T-helper 22 cell (primary cell): ENCODE data around the gene OTOP3.
A peak's percentile ranks its signal among the peaks of the same experiment; 100 is the strongest.

Experiments
- DNase-seq: peaks from one replicate; pipeline ENCODE4 v3.0.0-alpha.2; 2020; ENCODE audit warnings: low read depth

OTOP3 gene

DNA sequence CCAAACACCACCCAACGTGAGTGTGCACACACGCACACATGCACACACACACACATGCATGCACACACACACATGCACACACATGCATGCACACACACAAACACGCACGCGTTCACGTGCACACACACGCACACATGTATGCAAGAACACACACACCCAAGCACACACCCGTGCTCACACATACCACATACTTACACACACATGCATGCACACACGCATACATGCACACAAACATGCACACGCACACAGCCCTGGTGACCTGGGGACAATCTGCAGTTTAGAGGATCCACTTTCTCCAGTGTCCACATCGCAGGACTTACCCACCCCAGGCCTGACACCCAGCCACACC lies 18.9 kb upstream of the OTOP3 start:
- no peak for DNase-seq

DNA sequence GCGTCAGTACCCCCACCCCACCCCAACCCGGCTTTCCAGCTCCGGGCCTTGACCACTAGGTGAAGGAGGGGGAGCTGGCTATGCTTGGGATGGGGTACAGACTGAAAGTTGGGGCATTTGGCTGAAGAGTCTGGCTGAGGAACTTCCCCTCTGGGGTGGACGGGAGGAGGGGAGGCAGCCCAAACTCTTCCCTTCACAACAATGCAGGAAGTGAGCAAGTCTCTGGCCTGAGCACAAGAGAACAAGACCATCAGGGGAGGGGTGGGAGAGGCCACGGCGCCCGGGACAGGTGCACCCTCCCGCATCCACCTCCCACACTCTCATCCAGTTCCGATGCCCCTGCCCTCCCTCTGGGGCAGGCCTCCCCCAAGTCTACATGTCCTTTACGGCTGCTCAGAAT lies 18.3 kb upstream of the OTOP3 start:
- DNase-seq: no peak

DNA sequence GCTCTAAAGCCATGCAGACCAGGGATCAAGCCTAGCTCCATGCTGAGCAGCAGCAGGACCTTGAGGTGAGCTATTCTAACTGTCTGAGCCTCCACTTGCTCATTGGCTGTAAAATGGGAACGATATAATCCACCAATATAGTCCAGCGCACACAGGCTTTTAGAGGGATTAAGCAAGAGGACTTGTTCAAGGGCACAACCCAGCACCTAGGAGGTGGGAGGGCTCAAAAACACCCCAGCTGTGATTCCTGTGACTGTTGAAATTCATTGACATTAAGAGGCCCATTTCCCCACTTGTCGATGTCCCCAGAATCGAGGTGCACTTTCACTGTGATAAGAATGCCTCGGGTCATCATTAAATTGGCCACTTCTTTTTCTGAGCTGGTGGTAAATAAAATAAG lies 16.8 kb upstream of the OTOP3 start:
- no peak for DNase-seq

DNA sequence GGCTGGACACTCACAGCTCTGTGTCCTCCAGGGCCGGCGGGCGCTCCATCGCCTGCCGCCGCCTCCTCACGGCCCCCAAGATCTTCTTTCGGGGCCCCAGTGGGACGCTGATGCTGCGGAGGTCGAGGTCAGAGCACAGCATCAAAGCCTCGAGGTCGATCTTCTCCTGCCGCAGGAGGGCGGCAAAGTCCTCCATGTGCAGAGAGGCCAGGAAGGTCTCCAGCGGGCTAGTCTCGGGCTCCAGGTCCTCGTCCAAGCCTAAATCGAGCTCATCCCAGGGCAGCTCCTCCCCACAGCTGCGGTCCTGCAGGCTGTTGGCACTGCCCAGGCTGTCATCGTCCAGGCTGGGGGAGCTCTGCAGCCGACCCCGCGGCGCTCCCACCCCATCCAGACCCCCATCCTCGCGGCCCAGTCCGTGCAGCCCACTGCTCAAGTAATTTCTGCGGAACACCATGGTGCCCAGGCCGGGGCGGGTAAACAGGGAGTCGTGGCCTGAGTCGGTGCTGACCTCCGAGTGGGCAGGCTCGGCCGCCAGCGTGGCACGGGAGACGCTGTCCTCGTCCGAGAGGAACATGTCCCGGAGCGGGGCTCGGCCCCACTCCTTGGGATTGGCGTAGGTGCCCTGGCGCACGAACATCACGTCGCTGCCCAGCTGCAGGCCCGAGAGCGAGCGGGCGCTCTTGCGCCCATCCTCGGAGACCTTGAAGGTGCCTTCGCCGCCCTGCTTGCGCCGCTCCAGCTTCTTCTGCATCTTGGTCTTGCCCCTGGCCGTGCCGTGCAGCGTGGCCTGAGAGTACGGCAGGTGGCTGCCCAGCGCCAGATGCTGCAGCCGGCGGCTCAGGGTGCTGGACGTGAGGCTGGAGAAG lies 16.0 kb upstream of the OTOP3 start:
- no peak for DNase-seq

DNA sequence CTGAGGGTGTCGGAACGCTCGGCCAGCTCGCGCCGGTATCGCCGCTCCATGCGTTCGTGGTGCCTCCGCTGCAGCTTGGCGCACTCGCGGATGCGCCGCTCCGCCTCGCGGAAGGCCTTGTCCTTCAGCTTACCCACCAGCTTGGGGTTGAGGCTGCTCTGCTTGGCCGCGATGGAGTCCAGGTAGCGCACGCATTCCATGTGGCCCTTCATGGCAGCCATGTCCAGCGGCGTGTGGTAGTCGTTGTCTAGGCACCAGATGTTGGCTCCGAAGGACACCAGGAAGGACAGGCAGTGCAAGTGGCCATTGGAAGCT lies 15.4 kb upstream of the OTOP3 start:
- no peak for DNase-seq

DNA sequence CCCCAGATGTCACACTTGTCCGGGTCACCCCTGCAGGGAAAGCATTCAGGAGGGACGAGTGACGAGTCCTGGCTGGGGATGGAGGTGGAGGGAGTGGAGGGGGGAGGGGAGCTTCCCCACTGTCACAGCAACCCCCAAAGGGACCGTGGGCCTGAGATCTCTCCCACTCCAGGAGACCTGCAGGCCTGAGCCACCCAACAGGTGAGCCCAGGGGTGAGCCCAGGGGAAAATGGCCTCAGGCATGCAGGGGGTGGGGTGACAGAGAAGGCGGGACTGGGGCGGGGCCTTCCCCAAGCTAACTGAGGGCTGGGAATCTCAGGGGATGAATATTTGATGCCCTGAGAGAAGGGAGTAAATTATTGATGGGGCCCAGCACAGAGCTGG lies 15.1 kb upstream of the OTOP3 start:
- no peak for DNase-seq

DNA sequence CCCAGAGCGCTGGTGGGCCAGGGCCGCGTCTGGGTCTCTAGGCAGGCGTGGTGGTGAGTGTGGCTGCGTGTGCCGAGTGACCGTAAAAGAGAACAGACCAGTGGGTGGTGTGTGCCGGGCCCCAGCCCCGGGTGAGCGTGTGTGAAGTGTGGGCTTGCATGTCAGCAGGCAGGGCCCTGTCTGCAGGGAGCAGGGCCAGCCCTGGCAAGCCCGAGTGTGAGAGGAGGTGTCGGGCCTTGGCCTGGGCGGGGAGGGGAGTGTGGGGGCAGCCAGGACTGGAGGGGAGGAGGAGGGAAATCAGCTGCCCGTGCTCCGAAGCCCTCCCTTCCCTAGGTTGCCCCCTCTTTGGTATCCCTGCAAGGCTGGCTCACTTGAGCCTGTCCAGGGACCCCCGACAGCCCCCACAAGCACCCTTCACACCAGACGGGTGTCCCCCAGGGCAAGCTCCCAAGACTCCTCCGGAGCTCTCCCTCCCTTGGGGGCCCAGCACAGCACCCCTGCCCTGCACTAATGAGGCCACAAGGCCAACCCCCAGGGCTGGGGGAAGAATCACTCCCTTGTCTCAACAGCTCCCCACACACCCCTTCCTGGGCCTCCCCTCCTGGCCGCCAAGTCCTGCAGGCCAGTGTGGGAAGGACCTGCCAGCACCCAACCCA lies 14.5 kb upstream of the OTOP3 start:
- DNase-seq: no peak

DNA sequence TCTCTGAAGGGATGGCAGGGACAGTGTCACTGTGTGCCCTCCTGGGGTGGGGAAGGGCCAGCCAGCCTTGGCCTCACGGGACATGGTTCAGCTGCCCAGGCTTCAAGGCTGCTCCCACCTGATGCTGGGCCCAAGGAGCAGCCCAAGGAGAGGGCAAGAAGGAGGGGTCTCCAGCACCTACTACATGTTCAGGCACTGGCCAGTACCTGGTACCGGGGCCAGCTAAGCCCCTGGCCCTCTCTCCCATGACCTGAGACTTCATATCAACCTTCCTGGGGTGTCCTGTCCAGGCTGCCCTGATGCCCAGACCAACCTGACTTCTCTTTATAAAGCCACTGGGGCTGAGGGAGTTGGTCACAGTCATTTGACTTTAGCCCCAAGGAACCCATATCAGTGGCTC lies 13.9 kb upstream of the OTOP3 start:
- DNase-seq: no peak

DNA sequence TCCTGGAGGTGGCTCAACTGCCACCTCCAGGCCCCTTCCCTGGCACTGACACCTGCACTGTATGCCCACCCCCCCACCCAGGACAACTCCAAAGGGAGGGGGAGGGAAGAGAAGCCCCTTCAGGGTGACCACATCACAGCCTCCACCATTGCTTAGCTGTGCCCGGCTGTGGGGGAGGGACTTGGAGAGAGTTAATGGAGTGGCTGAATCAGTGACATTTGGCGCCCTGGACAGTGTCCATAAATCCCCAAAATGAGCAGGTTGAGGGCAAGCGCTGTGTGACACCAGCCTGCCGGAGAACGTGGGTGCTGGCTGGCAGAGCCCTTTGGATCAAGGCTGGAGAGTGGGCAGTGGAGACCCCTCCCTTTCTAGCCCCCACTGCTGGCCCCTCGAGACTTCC lies 13.5 kb upstream of the OTOP3 start:
- no peak for DNase-seq

DNA sequence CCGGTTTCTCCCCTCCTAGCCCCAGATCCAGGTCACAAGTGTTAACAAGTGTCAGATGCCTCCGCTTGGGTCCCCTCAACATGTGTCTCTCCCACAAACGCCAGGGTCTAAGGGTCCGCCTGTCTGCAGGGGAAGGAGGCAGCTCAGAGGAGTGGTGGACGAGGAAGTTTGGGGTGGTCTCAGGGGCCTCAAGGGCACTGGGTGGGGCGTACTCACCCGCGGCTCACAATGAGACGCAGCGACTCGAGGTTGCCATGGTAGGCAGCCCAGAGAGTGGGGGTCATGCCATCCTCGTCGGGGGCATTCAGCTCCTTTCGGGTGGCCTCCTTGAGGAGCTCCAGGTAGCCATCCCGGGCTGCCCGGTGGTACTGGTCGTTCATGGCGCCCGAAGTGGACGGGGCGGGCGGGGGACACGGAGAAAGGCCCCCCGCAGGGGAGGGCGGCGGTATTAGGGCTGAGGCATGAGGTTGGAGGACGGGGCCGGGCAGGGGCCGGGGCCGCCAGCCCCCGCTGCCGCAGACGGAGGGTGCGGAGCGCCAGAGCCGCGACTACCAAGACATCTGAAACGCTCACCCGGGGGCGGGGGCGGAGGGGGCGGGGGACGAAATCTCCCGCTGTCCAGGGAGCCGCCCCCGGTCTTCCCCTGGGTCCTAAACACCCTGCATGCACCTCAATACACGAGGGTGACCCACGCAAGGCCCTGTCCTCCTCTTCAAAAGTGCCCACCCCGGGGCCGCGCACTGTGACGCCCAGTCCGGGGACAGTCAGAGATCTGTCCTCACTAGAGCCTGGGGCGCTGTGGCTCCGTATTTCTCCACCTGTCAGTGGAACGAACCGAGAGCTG lies 12.8 kb upstream of the OTOP3 start, which contains the start of gene USH1G:
Gene USH1G, minus strand, starts transcription at position 562 of the 844 bp plus-strand sequence. Its CDS starts 182 bp downstream, at position 380.
- no peak for DNase-seq

DNA sequence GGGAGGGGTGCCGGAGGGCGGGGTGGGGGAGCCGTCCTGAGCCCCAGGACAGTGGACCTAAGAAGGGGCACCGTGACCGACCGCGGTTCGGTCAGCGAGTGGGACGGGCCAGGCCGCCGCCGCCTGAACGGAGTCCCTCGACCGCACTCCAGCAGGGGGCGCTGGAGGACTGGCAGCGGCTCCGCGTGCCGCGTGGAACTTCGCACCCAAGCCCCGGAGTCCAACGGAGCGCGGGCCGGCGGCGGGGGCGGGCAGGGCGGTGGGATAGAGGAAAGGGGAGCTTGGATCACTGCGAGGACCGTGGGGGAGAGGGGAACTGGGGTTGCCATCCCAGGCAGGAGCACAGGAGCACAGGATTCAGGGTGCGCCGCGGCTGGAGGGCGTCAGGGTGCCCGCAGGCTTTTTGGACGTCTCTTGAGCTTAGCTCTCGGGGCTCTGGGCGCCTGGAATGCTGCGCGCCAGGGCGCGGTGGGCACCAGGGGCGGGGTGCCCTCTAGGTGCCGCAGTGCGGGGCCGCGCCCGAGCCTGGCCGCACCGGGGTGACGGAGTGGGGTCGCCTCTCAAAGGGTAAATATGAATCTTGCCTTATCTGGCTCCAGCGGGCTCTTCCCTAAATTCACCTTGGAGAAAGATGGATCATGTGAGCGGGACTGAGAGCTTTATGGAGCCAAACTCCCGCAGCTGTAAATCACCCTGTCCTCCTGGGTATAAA lies 12.0 kb upstream of the OTOP3 start:
- peak; percentile 32 for DNase-seq

DNA sequence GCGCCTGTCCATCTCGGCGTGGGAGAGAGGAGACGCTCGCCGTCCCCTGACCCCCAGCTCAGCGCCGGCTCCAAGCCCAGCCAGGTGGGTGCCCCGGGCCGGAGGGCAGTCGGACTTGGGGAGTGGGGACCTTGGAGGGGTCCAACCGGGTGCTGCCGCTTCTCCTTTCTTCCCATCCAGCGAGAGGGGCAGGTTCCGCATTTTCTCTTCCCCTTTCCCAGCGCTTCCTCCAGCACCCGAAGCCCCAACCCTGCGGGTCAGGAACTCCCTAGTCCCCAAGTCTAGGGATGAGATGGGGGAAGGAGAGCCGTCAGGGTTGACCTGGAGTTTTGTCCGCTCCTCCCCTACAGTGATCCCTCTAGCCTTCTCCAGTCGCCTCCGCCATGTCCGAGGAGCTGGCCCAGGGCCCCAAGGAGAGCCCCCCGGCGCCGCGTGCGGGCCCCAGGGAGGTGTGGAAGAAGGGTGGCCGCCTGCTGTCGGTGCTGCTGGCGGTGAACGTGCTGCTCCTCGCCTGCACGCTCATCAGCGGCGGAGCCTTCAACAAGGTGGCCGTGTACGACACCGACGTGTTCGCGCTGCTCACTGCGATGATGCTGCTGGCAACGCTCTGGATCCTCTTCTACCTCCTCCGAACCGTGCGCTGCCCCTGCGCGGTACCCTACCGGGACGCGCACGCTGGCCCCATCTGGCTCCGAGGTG lies 11.3 kb upstream of the OTOP3 start, which contains the start of gene OTOP2:
Gene OTOP2, plus strand, starts transcription at position 24 of the 699 bp plus-strand sequence. Its CDS starts 360 bp downstream, at position 384.
- no peak for DNase-seq

DNA sequence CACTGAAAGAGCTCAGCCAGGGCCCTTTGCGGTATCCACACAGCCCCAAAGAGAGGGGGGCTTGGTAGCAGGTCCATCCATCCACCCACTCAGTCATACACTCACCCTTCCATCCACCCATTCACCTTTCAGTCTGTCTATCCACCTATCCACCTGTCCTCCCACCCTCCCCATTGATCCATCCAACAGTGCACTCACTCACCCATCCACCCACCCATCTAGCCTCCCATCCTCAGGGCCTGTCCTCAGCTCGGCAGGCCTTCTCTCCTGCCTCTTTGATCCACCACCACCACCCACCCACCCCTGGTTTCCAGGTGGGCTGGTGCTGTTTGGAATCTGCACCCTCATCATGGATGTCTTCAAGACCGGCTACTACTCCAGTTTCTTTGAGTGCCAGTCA lies 10.5 kb upstream of the OTOP3 start:
- DNase-seq: no peak

DNA sequence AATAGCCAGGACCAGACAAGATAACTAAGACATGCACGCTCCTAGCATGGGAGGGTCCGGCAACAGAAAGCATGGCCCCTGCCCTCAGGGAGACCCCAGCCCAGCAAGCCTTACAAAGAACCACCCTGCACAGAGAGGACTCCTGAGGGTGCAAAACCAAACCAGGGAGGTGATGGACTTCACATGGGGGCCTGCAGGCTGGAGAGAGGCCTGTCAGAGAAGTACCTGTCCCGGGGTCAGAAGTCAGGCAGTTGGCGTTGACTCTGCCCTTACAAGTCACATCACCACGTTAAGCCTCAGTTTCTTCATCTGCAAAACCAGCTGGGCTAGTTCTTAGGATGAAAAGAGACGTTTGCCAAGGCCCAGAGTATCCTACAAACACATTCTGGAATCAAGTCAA lies 6.9 kb upstream of the OTOP3 start:
- DNase-seq: no peak

DNA sequence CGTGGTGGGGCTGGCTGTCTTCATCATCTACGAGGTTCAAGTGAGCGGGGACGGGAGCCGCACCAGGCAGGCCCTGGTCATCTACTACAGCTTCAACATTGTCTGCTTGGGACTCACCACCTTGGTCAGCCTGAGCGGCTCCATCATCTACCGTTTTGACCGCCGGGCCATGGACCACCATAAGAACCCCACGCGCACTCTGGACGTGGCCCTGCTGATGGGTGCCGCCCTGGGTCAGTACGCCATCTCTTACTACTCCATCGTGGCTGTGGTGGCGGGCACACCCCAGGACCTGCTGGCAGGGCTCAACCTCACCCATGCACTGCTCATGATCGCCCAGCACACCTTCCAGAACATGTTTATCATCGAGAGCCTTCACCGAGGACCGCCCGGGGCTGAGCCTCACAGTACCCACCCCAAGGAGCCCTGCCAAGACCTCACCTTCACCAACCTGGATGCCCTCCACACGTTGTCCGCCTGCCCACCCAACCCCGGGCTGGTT lies 5.1 kb upstream of the OTOP3 start:
- DNase-seq: no peak

DNA sequence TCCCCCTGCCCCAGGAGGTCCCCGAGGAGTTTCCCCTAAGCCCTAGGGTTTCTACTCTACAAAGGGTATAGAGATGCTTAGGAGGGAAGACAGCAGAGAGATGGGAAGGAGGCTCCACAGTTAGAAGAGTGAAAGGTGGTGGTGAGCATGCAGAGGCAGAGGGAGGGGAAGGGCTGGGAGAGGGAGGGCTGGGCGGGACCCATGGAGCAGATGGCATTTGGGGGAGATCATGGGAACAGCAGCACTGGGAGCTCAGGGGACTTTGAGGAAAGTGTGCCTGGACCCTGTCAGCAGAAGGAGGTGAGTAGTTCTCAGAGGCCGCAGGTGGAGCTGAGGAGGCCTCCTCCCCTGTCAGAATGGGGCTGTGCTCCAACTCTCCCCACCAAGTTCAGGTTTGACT lies 650 bp upstream of the OTOP3 start:
- no peak for DNase-seq

DNA sequence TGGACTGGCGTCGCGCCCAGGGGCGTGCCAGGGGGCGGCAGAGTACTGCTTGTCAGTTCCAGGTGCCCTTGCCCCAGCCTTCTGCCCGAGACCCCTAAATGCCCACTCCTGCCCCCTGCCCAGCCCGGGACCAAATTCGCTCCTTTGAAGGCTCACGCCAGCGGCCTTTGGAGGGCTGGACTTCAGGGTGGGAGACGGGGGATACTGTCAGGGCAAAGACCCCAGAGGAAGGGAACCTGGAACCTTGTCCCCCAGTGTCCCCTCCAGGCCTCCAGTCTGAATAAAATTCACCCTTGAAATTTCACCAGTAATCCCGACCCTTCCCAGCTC lies 737 bp downstream of the OTOP3 start:
- no peak for DNase-seq

DNA sequence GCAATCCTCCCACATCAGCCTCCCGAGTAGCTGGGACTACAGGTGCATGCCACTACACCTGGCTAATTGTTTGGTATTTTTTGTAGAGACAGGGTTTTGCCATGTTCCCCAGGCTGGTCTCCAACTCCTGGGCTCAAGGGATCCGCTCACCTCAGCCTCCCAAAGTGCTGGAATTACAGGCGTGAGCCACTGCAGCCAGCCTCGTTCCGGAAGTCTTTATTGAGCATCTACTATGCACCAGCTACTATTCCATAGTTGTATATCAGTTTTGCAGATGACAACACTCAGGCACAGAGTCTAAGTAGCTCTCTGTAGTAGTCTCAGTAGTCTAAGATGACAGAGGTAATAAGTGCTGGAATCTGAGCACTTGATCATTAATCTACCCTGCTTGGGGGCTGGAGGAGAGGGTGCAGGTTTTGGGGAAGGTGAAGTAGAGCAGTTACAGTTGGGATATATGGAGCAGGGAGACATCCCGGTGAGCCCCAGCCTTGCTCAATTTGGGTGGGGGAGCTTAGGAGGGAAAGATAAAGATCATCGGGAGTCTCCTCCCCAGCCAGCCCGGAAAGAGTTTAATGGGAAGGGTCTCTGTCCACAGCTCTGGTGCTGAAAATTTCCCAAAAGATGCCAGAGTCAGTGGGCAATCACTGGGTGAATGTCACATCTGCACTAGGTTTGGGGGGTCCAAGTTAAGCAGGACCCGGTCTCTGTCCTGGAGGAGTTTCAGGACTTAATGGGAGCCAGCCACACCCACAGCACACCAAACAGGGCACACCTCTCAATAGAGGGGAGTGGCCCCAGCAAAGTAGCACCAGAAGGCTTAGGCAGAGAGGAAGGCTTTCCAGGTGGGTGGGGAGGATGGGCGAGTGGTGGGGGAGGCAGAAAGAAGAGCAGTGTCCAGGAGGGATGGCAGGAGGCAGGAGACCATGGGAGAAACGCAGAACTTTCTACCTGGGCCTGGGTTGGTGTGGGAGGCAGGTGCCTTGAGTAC lies 1.7 kb downstream of the OTOP3 start:
- DNase-seq: no peak

DNA sequence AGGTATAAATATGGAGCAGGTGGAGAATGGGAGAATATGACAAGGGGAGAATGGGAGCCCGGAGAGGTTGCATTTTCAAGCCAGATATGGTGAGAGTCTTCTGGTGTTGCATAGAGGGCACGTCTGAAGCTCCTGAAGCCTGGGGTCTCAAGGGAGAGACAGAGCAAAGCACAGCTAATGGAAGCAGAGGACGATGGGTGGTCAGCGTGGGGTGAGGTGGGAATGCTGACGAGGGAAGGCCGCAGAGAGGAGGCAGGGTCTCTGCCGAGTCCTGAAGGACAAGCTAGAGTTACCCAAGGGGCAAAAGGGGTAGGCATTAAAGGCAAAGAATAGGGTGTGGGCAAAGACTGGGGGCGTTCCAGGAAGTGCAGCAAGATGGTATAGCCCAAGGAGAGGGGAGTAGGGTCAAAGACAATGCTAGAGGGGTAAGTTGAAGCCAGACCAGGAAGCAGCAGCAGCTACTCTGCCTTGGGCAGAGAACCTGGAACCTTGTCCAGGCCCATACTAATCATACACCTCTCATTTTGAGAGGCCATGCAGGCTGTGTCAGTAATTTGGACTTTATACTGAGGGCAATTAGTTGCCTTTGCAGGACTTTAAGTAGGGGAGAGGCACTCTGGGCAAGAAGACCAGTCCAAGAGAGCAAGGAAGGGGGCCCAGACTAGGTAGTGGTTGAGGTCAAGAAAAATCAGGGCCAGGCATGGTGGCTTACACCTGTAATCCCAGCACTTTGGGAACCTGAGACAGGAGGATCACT lies 2.7 kb downstream of the OTOP3 start:
- DNase-seq: no peak

DNA sequence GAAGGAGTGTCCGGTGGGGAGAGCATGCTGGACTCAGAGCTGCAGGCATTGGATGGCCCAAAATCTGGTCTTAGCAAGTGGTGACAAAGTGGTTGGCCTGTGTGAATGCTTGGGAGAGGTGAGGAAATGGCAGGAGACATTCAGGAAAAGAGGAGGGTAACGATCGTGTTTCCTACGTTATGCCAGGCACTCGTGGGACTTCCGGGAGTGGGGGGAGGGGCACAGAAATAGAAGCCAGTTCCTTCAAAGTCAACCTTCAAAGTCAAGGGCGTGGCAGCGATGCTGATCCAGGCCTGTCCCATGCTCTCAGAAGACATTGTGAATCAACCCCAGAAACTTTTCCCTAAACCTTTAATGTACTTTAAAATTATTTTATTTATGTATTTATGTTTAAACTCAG lies 3.8 kb downstream of the OTOP3 start:
- no peak for DNase-seq
